Spleen (tissue), 7 donors: Measurements from ENCODE around the gene RSPH1.

Experiments
- CTCF ChIP-seq, 11 experiments: fragments of 200-600 bp in 7 of 11; fragments of 450-650 bp in 4 of 11; sonication (generic) in 4 of 11; IDR thresholded peaks in 8 of 11; conservative IDR thresholded peaks in 3 of 11; 1 replicate in 7 of 11; 2 replicates in 4 of 11; pipeline versions ENCODE4 v1.4.0 to v1.8.0; 2016 to 2021; ENCODE audit warnings: antibody characterized with exemption in 11 of 11, inconsistent platforms in 4 of 11, mild to moderate bottlenecking in 1 of 11
- POLR2AphosphoS5 ChIP-seq, 3 donors: sonication (generic); formaldehyde crosslinking; IDR thresholded peaks; one replicate each; pipeline ENCODE4 v1.5.1; 2017; ENCODE audit warnings: antibody characterized with exemption in 3 of 3
- donor health status: DM: no; HTN: no; CAD: no; lungs with moderate emphysema.
- donor health status: DM: no; HTN: no; CAD: no.
- donor health status: DM: no; HTN: no; CAD: no.

DNA sequence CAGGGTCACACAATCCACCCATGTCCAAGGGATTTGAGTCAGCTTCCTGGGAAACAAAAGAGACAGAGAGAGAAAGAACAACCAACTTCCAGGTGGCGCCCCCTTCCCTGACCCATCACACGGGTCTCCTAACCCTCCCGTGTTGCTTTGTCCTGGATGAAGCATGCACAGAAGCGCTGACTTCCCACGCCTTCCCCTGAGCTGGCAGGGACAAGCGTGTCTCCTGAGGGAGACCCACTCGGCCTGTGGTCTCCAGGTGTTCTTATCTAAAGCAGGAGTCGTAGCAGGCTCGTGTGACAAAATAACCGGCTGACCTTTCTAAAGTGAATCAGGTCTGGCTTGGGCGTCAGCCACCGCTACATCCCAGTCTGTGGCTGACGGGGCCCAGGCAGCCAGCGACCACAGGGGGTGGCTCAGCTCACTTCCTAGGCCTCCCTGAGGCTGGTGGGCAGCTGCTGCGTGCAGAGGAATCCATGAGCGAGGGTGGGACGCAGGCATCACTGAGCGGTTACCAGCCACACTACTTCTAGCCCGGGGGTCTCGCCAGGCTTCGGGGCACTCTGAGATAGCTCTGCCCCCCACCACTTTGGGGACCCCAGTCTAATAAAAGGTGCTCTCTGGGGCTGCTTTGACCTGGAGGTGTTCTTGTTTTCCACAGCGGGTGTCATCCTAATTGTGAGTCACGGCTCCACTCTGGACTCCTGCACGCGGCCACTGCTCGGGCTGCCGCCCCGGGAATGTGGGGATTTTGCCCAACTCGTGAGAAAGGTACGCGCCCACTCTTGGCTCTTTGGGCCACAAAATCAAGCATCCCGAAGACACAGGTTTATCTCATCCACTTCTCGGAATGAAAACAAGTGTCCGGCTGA lies 51.9 kb downstream of the RSPH1 start:
- TF ChIP-seq CTCF (IDR thresholded peaks at IDR 0.05 in 8 of 11, conservative IDR thresholded peaks at IDR 0.05 in 3 of 11) (no peak), POLR2AphosphoS5 (IDR thresholded peaks at IDR 0.05) (peak in 1 of 3 donors; percentile 32)
